Neural cell (in vitro differentiated cells): ENCODE data around the gene RAB32.

Experiments
- EP300 ChIP-seq: fragments of 450-650 bp; conservative IDR thresholded peaks from 2 replicates; pipeline ENCODE4 v1.6.1; 2014; ENCODE audit warnings: antibody characterized with exemption, mild to moderate bottlenecking, moderate library complexity; ENCODE audit not compliant: poor library complexity, severe bottlenecking
- EZH2 ChIP-seq: fragments of 200-600, 300-800 bp; shearing (Covaris generic), sonication (generic); IDR thresholded peaks from 2 replicates; pipeline ENCODE4 v1.6.1; 2014; ENCODE audit warnings: antibody characterized with exemption, low read length, borderline replicate concordance, mild to moderate bottlenecking; ENCODE audit not compliant: insufficient read depth, poor library complexity, severe bottlenecking
- MXI1 ChIP-seq: fragments of 450-650 bp; conservative IDR thresholded peaks from 2 replicates; pipeline ENCODE4 v1.6.1; 2014; ENCODE audit warnings: antibody characterized with exemption, mild to moderate bottlenecking; ENCODE audit not compliant: poor library complexity, severe bottlenecking
- POLR2AphosphoS5 ChIP-seq: IDR thresholded peaks from 2 replicates; pipeline ENCODE4 v1.6.1; 2012
- RAD21 ChIP-seq: fragments of 450-650 bp; conservative IDR thresholded peaks from 2 replicates; pipeline ENCODE4 v1.6.1; 2014; ENCODE audit warnings: antibody characterized with exemption, mild to moderate bottlenecking, moderate library complexity
- SMC3 ChIP-seq: fragments of 450-650 bp; conservative IDR thresholded peaks from 2 replicates; pipeline ENCODE4 v1.6.1; 2014; ENCODE audit warnings: antibody characterized with exemption, mild to moderate bottlenecking, moderate library complexity; ENCODE audit not compliant: poor library complexity
- TAF1 ChIP-seq: IDR thresholded peaks from 2 replicates; pipeline ENCODE4 v1.6.1; 2012; ENCODE audit warnings: low read depth
- TF ChIP-seq, protein P1 (sequence below): fragments of 450-650 bp; IDR thresholded peaks from 2 replicates; pipeline ENCODE4 v1.5.1; 2014; ENCODE audit warnings: antibody characterized with exemption, mild to moderate bottlenecking, moderate library complexity; ENCODE audit not compliant: poor library complexity, severe bottlenecking

DNA sequence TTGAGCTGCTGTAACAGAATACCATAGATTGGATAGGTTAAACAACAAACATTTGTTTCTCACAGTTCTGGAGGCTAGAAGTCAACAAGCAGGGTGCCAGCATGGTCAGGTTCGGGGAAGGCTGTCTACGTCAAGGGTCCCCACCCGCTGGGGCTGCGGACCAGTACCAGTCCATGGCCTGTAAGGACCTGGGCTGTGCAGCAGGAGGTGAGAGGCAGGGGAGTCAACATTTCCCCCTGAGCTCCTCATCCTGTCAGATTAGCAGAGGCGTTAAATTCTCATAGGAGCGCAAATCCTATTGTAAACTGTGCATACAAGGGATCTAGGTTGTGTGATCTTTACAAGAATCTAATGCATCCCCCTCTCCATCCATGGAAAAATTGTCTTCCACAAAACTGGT, 58.9 kb downstream of the RAB32 start:
- TF ChIP-seq, protein P1, sequence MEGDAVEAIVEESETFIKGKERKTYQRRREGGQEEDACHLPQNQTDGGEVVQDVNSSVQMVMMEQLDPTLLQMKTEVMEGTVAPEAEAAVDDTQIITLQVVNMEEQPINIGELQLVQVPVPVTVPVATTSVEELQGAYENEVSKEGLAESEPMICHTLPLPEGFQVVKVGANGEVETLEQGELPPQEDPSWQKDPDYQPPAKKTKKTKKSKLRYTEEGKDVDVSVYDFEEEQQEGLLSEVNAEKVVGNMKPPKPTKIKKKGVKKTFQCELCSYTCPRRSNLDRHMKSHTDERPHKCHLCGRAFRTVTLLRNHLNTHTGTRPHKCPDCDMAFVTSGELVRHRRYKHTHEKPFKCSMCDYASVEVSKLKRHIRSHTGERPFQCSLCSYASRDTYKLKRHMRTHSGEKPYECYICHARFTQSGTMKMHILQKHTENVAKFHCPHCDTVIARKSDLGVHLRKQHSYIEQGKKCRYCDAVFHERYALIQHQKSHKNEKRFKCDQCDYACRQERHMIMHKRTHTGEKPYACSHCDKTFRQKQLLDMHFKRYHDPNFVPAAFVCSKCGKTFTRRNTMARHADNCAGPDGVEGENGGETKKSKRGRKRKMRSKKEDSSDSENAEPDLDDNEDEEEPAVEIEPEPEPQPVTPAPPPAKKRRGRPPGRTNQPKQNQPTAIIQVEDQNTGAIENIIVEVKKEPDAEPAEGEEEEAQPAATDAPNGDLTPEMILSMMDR, result no peak
- TF ChIP-seq EZH2, result no peak
- TF ChIP-seq MXI1, result no peak
- no peak for TF ChIP-seq SMC3
- TF ChIP-seq POLR2AphosphoS5, result no peak
- no peak for TF ChIP-seq TAF1
- no peak for TF ChIP-seq EP300
- no peak for TF ChIP-seq RAD21
